DOHH2 (cell line): ENCODE results near the gene NGEF.

Experiments used
- H3F3A ChIP-seq: fragments of 200-600 bp; sonication (generic), shearing (Covaris generic); 2 replicates; pipeline ENCODE4 v1.6.0; 2016; ENCODE audit warnings: antibody characterized with exemption, mild to moderate bottlenecking; ENCODE audit not compliant: control insufficient read depth, insufficient read depth
- H3K27ac ChIP-seq: fragments of 200-600 bp; sonication (generic); 2 replicates; pipeline ENCODE4 v1.5.1; 2014; ENCODE audit warnings: low read depth, mild to moderate bottlenecking, low read length, moderate library complexity
- H3K27me3 ChIP-seq: fragments of 200-600 bp; sonication (generic); 2 replicates; pipeline ENCODE4 v1.6.1; 2014; ENCODE audit warnings: mild to moderate bottlenecking, low read length, mixed read lengths; ENCODE audit not compliant: control insufficient read depth
- H3K36me3 ChIP-seq: fragments of 200-600 bp; sonication (generic); 2 replicates; pipeline ENCODE4 v1.6.1; 2014; ENCODE audit warnings: mild to moderate bottlenecking, low read length, moderate library complexity, mixed read lengths; ENCODE audit not compliant: control insufficient read depth
- H3K4me1 ChIP-seq: fragments of 200-600 bp; sonication (generic); 2 replicates; pipeline ENCODE4 v1.6.1; 2014; ENCODE audit warnings: mild to moderate bottlenecking, low read length, mixed read lengths; ENCODE audit not compliant: control insufficient read depth
- H3K4me2 ChIP-seq: fragments of 200-600 bp; sonication (generic); 2 replicates; pipeline ENCODE4 v1.6.0; 2014; ENCODE audit warnings: mild to moderate bottlenecking, low read length, moderate library complexity
- H3K4me3 ChIP-seq: fragments of 200-600 bp; sonication (generic); 2 replicates; pipeline ENCODE4 v1.5.1; 2014; ENCODE audit warnings: mild to moderate bottlenecking, low read length, mixed read lengths
- H3K79me2 ChIP-seq: fragments of 200-600 bp; sonication (generic); 2 replicates; pipeline ENCODE4 v1.6.1; 2014; ENCODE audit warnings: mild to moderate bottlenecking, low read length, mixed read lengths; ENCODE audit not compliant: control insufficient read depth
- H3K9me2 ChIP-seq: fragments of 200-600 bp; sonication (generic); replicated peaks from 2 replicates; pipeline ENCODE4 v1.6.1; 2014; ENCODE audit warnings: mild to moderate bottlenecking, low read length, mixed read lengths; ENCODE audit not compliant: control insufficient read depth
- H3K9me3 ChIP-seq: fragments of 200-600 bp; sonication (generic); 2 replicates; pipeline ENCODE4 v1.6.1; 2014; ENCODE audit warnings: antibody characterized with exemption, low read length, mixed read lengths; ENCODE audit not compliant: control insufficient read depth, insufficient read depth
- H4K20me1 ChIP-seq: fragments of 200-600 bp; sonication (generic); 2 replicates; pipeline ENCODE4 v1.6.0; 2014; ENCODE audit warnings: low read depth, mild to moderate bottlenecking, antibody characterized with exemption, low read length, moderate library complexity; ENCODE audit not compliant: control insufficient read depth, insufficient read depth
- CTCF ChIP-seq: fragments of 200-600 bp; sonication (generic); IDR thresholded peaks from one replicate; pipeline ENCODE4 v1.5.1; 2014; ENCODE audit warnings: antibody characterized with exemption, mild to moderate bottlenecking, low read depth, low read length; ENCODE audit not compliant: poor library complexity, severe bottlenecking
- EZH2phosphoT487 ChIP-seq: fragments of 200-600 bp; sonication (generic); IDR thresholded peaks from 2 replicates; pipeline ENCODE4 v1.6.1; 2017; ENCODE audit warnings: borderline replicate concordance, mild to moderate bottlenecking, antibody characterized with exemption, low read length, moderate library complexity, mixed read lengths

Gene NGEF

GRCh38 chr2:232883116-232883721, 129.8 kb downstream of the NGEF start:
- TF ChIP-seq CTCF (no peak), EZH2phosphoT487 (no peak)
- no peak overlapping the region for H3K4me3 ChIP-seq
- H3K27me3 ChIP-seq: no peaks in the 10 kb centered on the region

GRCh38 chr2:232882505-232883115, 130.4 kb downstream of the NGEF start:
- Histone ChIP-seq H3F3A (no peaks in the 10 kb centered on the region), H3K4me3 (no peak overlapping the region), H3K4me1 (no peaks in the 10 kb centered on the region), H3K9me2 (no peaks in the 10 kb centered on the region), H3K9me3 (no peaks in the 10 kb centered on the region), H3K36me3 (no peaks in the 10 kb centered on the region), H4K20me1 (no peaks in the 10 kb centered on the region), H3K4me2 (no peak overlapping the region), H3K27me3 (no peaks in the 10 kb centered on the region), H3K79me2 (no peaks in the 10 kb centered on the region), H3K27ac (no peak overlapping the region)
- TF ChIP-seq CTCF: no peak
- no peak for TF ChIP-seq EZH2phosphoT487

More at GRCh38 chr2:232883116-232883721, 129.8 kb downstream of the NGEF start:
- Histone ChIP-seq H3K9me2 (no peaks in the 10 kb centered on the region), H3K9me3 (no peaks in the 10 kb centered on the region), H3K4me1 (no peaks in the 10 kb centered on the region), H3K79me2 (no peaks in the 10 kb centered on the region), H3K36me3 (no peaks in the 10 kb centered on the region), H3F3A (no peaks in the 10 kb centered on the region), H4K20me1 (no peaks in the 10 kb centered on the region), H3K27ac (no peak overlapping the region), H3K4me2 (no peak overlapping the region)

- no peak for TF ChIP-seq CTCF
- TF ChIP-seq EZH2phosphoT487: no peak
Observed at GRCh38 chr2:232882085-232882484, 131.0 kb downstream of the NGEF start.

More at GRCh38 chr2:232882085-232882484, 131.0 kb downstream of the NGEF start:
- no peak overlapping the region for H3K27ac ChIP-seq
- H3K9me3 ChIP-seq: no peaks in the 10 kb centered on the region
- H3K4me3 ChIP-seq: no peak overlapping the region
- H4K20me1 ChIP-seq: no peaks in the 10 kb centered on the region
- no peak overlapping the region for H3K4me2 ChIP-seq
- H3K79me2 ChIP-seq: no peaks in the 10 kb centered on the region
- H3K27me3 ChIP-seq: peaks cover 3% of the 10 kb centered on the region
- no peaks in the 10 kb centered on the region; the same call in 1 of the 2 replicates for H3K4me1 ChIP-seq
- no peaks in the 10 kb centered on the region for H3K36me3 ChIP-seq
- H3K9me2 ChIP-seq: no peaks in the 10 kb centered on the region
- H3F3A ChIP-seq: no peaks in the 10 kb centered on the region
